ENCODE results near the gene SHMT2. TPM values are rescaled to one million over a fixed set of nuclear protein-coding genes. Genes with fewer than 3 reads are reported as not detected.

The SHMT2 gene
- total and polyA plus RNA-seq, 2 experiments from 2014 or later, result 125 to 387 TPM

GRCh38 chr12:57223191-57224165 is 6.0 kb upstream of the SHMT2 start:
- no peak overlapping the region for H2AFZ ChIP-seq
- H3K9me2 ChIP-seq (ENCODE audit: insufficient read depth), result no peaks in the 10 kb centered on the region
- H3K4me3 Mint-ChIP-seq, result peak overlapping the region; percentile 0; the same call in 1 of the 3 replicates
- no peaks in the 10 kb centered on the region; the same call in 2 of the 3 replicates for H3K36me3 Mint-ChIP-seq (ENCODE audit: low read depth)
- H3K27me3 Mint-ChIP-seq (ENCODE audit: insufficient read depth, low read depth, poor library complexity), result peaks cover 82% of the 10 kb centered on the region
- H3K4me1 Mint-ChIP-seq, result peaks cover 67% of the 10 kb centered on the region
- peaks cover 67% of the 10 kb centered on the region for H3K4me1 ChIP-seq (ENCODE audit: insufficient read depth)
- no peak overlapping the region for H3K27ac Mint-ChIP-seq
- DNase-seq (ENCODE audit: low spot score) (no peak), ATAC-seq (no peak)
- H3K9me3 Mint-ChIP-seq, result peaks cover 3% of the 10 kb centered on the region
- H3K27ac ChIP-seq (ENCODE audit: low read depth), result no peak overlapping the region
- H3K4me2 ChIP-seq, result peak overlapping the region; percentile 57; the same call in 1 of the 2 replicates
- TF ChIP-seq, protein P1, sequence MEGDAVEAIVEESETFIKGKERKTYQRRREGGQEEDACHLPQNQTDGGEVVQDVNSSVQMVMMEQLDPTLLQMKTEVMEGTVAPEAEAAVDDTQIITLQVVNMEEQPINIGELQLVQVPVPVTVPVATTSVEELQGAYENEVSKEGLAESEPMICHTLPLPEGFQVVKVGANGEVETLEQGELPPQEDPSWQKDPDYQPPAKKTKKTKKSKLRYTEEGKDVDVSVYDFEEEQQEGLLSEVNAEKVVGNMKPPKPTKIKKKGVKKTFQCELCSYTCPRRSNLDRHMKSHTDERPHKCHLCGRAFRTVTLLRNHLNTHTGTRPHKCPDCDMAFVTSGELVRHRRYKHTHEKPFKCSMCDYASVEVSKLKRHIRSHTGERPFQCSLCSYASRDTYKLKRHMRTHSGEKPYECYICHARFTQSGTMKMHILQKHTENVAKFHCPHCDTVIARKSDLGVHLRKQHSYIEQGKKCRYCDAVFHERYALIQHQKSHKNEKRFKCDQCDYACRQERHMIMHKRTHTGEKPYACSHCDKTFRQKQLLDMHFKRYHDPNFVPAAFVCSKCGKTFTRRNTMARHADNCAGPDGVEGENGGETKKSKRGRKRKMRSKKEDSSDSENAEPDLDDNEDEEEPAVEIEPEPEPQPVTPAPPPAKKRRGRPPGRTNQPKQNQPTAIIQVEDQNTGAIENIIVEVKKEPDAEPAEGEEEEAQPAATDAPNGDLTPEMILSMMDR (conservative IDR thresholded peaks at IDR 0.05; ENCODE audit: low read depth in 2 of 2), result no peak
- TF ChIP-seq ZNF114 (CRISPR knock-in tag; IDR thresholded peaks at IDR 0.05) (no peak), CREB1 (CRISPR knock-in tag; IDR thresholded peaks at IDR 0.05; ENCODE audit: low read depth) (no peak), ZNF331 (CRISPR knock-in tag; IDR thresholded peaks at IDR 0.05; ENCODE audit: low read depth) (no peak), STAT1 (IDR thresholded peaks at IDR 0.05; ENCODE audit: unreplicated experiment) (no peak), EZH2phosphoT487 (IDR thresholded peaks at IDR 0.05; ENCODE audit: unreplicated experiment) (no peak), NANOG (IDR thresholded peaks at IDR 0.05; ENCODE audit: borderline replicate concordance) (no peak), JUNB (IDR thresholded peaks at IDR 0.05; ENCODE audit: unreplicated experiment) (no peak), POLR2AphosphoS5 (IDR thresholded peaks at IDR 0.05; ENCODE audit: low read depth) (no peak)
- TF ChIP-seq, protein P2, sequence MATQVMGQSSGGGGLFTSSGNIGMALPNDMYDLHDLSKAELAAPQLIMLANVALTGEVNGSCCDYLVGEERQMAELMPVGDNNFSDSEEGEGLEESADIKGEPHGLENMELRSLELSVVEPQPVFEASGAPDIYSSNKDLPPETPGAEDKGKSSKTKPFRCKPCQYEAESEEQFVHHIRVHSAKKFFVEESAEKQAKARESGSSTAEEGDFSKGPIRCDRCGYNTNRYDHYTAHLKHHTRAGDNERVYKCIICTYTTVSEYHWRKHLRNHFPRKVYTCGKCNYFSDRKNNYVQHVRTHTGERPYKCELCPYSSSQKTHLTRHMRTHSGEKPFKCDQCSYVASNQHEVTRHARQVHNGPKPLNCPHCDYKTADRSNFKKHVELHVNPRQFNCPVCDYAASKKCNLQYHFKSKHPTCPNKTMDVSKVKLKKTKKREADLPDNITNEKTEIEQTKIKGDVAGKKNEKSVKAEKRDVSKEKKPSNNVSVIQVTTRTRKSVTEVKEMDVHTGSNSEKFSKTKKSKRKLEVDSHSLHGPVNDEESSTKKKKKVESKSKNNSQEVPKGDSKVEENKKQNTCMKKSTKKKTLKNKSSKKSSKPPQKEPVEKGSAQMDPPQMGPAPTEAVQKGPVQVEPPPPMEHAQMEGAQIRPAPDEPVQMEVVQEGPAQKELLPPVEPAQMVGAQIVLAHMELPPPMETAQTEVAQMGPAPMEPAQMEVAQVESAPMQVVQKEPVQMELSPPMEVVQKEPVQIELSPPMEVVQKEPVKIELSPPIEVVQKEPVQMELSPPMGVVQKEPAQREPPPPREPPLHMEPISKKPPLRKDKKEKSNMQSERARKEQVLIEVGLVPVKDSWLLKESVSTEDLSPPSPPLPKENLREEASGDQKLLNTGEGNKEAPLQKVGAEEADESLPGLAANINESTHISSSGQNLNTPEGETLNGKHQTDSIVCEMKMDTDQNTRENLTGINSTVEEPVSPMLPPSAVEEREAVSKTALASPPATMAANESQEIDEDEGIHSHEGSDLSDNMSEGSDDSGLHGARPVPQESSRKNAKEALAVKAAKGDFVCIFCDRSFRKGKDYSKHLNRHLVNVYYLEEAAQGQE (IDR thresholded peaks at IDR 0.05; ENCODE audit: unreplicated experiment), result no peak
- TF ChIP-seq, protein P3, sequence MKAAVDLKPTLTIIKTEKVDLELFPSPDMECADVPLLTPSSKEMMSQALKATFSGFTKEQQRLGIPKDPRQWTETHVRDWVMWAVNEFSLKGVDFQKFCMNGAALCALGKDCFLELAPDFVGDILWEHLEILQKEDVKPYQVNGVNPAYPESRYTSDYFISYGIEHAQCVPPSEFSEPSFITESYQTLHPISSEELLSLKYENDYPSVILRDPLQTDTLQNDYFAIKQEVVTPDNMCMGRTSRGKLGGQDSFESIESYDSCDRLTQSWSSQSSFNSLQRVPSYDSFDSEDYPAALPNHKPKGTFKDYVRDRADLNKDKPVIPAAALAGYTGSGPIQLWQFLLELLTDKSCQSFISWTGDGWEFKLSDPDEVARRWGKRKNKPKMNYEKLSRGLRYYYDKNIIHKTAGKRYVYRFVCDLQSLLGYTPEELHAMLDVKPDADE (IDR thresholded peaks at IDR 0.05), result no peak
- TF ChIP-seq, protein P4, sequence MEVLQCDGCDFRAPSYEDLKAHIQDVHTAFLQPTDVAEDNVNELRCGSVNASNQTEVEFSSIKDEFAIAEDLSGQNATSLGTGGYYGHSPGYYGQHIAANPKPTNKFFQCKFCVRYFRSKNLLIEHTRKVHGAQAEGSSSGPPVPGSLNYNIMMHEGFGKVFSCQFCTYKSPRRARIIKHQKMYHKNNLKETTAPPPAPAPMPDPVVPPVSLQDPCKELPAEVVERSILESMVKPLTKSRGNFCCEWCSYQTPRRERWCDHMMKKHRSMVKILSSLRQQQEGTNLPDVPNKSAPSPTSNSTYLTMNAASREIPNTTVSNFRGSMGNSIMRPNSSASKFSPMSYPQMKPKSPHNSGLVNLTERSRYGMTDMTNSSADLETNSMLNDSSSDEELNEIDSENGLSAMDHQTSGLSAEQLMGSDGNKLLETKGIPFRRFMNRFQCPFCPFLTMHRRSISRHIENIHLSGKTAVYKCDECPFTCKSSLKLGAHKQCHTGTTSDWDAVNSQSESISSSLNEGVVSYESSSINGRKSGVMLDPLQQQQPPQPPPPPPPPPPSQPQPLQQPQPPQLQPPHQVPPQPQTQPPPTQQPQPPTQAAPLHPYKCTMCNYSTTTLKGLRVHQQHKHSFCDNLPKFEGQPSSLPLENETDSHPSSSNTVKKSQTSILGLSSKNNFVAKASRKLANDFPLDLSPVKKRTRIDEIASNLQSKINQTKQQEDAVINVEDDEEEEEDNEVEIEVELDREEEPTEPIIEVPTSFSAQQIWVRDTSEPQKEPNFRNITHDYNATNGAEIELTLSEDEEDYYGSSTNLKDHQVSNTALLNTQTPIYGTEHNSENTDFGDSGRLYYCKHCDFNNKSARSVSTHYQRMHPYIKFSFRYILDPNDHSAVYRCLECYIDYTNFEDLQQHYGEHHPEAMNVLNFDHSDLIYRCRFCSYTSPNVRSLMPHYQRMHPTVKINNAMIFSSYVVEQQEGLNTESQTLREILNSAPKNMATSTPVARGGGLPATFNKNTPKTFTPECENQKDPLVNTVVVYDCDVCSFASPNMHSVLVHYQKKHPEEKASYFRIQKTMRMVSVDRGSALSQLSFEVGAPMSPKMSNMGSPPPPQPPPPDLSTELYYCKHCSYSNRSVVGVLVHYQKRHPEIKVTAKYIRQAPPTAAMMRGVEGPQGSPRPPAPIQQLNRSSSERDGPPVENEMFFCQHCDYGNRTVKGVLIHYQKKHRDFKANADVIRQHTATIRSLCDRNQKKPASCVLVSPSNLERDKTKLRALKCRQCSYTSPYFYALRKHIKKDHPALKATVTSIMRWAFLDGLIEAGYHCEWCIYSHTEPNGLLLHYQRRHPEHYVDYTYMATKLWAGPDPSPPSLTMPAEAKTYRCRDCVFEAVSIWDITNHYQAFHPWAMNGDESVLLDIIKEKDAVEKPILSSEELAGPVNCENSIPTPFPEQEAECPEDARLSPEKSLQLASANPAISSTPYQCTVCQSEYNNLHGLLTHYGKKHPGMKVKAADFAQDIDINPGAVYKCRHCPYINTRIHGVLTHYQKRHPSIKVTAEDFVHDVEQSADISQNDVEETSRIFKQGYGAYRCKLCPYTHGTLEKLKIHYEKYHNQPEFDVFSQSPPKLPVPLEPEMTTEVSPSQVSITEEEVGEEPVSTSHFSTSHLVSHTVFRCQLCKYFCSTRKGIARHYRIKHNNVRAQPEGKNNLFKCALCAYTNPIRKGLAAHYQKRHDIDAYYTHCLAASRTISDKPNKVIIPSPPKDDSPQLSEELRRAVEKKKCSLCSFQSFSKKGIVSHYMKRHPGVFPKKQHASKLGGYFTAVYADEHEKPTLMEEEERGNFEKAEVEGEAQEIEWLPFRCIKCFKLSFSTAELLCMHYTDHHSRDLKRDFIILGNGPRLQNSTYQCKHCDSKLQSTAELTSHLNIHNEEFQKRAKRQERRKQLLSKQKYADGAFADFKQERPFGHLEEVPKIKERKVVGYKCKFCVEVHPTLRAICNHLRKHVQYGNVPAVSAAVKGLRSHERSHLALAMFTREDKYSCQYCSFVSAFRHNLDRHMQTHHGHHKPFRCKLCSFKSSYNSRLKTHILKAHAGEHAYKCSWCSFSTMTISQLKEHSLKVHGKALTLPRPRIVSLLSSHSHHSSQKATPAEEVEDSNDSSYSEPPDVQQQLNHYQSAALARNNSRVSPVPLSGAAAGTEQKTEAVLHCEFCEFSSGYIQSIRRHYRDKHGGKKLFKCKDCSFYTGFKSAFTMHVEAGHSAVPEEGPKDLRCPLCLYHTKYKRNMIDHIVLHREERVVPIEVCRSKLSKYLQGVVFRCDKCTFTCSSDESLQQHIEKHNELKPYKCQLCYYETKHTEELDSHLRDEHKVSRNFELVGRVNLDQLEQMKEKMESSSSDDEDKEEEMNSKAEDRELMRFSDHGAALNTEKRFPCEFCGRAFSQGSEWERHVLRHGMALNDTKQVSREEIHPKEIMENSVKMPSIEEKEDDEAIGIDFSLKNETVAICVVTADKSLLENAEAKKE (CRISPR knock-in tag; IDR thresholded peaks at IDR 0.05), result no peak
- no peak overlapping the region for H3K4me3 ChIP-seq
- no peaks in the 10 kb centered on the region for H3K36me3 ChIP-seq (ENCODE audit: insufficient read depth)
- H3K27me3 ChIP-seq (ENCODE audit: insufficient read depth), result peaks cover 99% of the 10 kb centered on the region
- peaks cover 26% of the 10 kb centered on the region; the same call in 1 of the 2 replicates for H3F3A ChIP-seq (replicated peaks; ENCODE audit: low read depth)
- H3K79me2 ChIP-seq (replicated peaks; ENCODE audit: insufficient read depth), result no peaks in the 10 kb centered on the region
- peaks cover 5% of the 10 kb centered on the region; the same call in 1 of the 2 replicates for H4K20me1 ChIP-seq (replicated peaks; ENCODE audit: insufficient read depth)
